Measurements from ENCODE around the gene TSPAN18. TPM values are rescaled to one million over a fixed set of nuclear protein-coding genes. Genes with fewer than 3 reads are reported as not detected.

TSPAN18 gene
- total RNA-seq, 1 experiment from 2014 or later: not detected

GRCh38 chr11:44915004-44915403 is 188.2 kb downstream of the TSPAN18 start:
- Histone ChIP-seq H2AFZ (ENCODE audit: low read length) (no peak overlapping the region), H3K9ac (ENCODE audit: low read length) (no peak overlapping the region), H3K27me3 (ENCODE audit: low read length) (0 out of 2 replicates have a peak, but pooled peaks cover 14% of the 10 kb centered on the region), H3K36me3 (ENCODE audit: low read depth, low read length) (no peaks in the 10 kb centered on the region), H3K9me2 (replicated peaks; ENCODE audit: low read length) (no peaks in the 10 kb centered on the region), H3K79me2 (ENCODE audit: low read length) (no peaks in the 10 kb centered on the region), H3K4me1 (ENCODE audit: insufficient read depth, low read length) (no peaks in the 10 kb centered on the region), H3K4me3 (ENCODE audit: low read length) (no peak overlapping the region), H3K9me3 (ENCODE audit: low read length) (no peaks in the 10 kb centered on the region), H4K20me1 (ENCODE audit: low read length) (no peaks in the 10 kb centered on the region), H3K4me2 (ENCODE audit: low read length) (no peak overlapping the region), H3F3A (ENCODE audit: low read length, unreplicated experiment) (no peaks in the 10 kb centered on the region), H3K27ac (ENCODE audit: low read length) (no peak overlapping the region)
- ATAC-seq: no peak
- CTCF ChIA-PET: no interaction called here
- intact Hi-C loops (cut with micrococcal nuclease): no loop called here
- DNase-seq: no peak
- BruUV-seq (replicated peaks): no TSS peak
- TF ChIP-seq EZH2phosphoT487 (IDR thresholded peaks at IDR 0.05; ENCODE audit: borderline replicate concordance, low read length) (no peak), EZH2 (IDR thresholded peaks at IDR 0.05; ENCODE audit: low read length, unreplicated experiment) (no peak), CTCF (conservative IDR thresholded peaks at IDR 0.05; ENCODE audit: low read depth, low read length) (no peak)
- POLR2A ChIA-PET (ENCODE audit: unreplicated experiment): no interaction called here

DNA sequence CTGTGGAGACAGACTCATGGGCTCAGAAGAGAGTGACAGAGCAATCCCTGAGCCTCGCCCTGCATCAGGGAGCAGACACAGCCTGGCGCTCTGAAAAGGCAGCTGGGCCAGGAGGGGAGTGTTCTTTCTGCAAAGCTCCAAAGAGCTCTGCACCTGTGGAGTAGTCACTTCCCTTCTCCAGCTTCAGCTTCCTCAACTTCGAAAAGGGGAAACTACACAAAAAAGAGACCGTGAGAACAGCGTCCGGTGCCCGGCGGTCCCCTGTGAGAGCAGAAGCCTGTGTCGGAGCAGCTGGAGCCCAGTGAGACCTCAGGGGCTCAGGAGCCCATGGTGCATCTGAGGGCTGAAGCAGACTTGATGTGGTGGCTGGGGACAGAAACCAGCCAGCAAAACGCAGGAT is 188.9 kb downstream of the TSPAN18 start:
- H3K9ac ChIP-seq (ENCODE audit: low read length): no peak overlapping the region
- H3K4me3 ChIP-seq (ENCODE audit: low read length): no peak overlapping the region
- no peaks in the 10 kb centered on the region for H3K9me3 ChIP-seq (ENCODE audit: low read length)
- H2AFZ ChIP-seq (ENCODE audit: low read length): no peak overlapping the region
- H4K20me1 ChIP-seq (ENCODE audit: low read length): no peaks in the 10 kb centered on the region
- CTCF ChIA-PET: no interaction called here
- POLR2A ChIA-PET (ENCODE audit: unreplicated experiment): no interaction called here
- no peaks in the 10 kb centered on the region for H3K36me3 ChIP-seq (ENCODE audit: low read depth, low read length)
- H3K4me1 ChIP-seq (ENCODE audit: insufficient read depth, low read length): no peaks in the 10 kb centered on the region
- no peak for TF ChIP-seq EZH2 (IDR thresholded peaks at IDR 0.05; ENCODE audit: low read length, unreplicated experiment)
- no peak for TF ChIP-seq CTCF (conservative IDR thresholded peaks at IDR 0.05; ENCODE audit: low read depth, low read length)
- TF ChIP-seq EZH2phosphoT487 (IDR thresholded peaks at IDR 0.05; ENCODE audit: borderline replicate concordance, low read length): no peak
- no peak overlapping the region for H3K27ac ChIP-seq (ENCODE audit: low read length)
- no peak for DNase-seq
- intact Hi-C loops (cut with micrococcal nuclease): no loop called here
- H3K79me2 ChIP-seq (ENCODE audit: low read length): no peaks in the 10 kb centered on the region
- H3F3A ChIP-seq (ENCODE audit: low read length, unreplicated experiment): no peaks in the 10 kb centered on the region
- no peak for ATAC-seq
- no TSS peak for BruUV-seq (replicated peaks)
- H3K4me2 ChIP-seq (ENCODE audit: low read length): no peak overlapping the region
- H3K27me3 ChIP-seq (ENCODE audit: low read length): 0 out of 2 replicates have a peak, but pooled peaks cover 15% of the 10 kb centered on the region
- H3K9me2 ChIP-seq (replicated peaks; ENCODE audit: low read length): no peaks in the 10 kb centered on the region

- intact Hi-C loops (cut with micrococcal nuclease): no loop called here
- CTCF ChIA-PET: no interaction called here
- Histone ChIP-seq H3K4me2 (ENCODE audit: low read length) (no peak overlapping the region), H3K36me3 (ENCODE audit: low read depth, low read length) (no peaks in the 10 kb centered on the region), H3K4me1 (ENCODE audit: insufficient read depth, low read length) (no peaks in the 10 kb centered on the region), H4K20me1 (ENCODE audit: low read length) (no peaks in the 10 kb centered on the region), H3K27me3 (ENCODE audit: low read length) (peaks cover 15% of the 10 kb centered on the region; the same call in 1 of the 2 replicates), H3K4me3 (ENCODE audit: low read length) (no peak overlapping the region), H3K9me2 (replicated peaks; ENCODE audit: low read length) (no peaks in the 10 kb centered on the region), H2AFZ (ENCODE audit: low read length) (no peak overlapping the region), H3K27ac (ENCODE audit: low read length) (no peak overlapping the region), H3K79me2 (ENCODE audit: low read length) (no peaks in the 10 kb centered on the region), H3K9ac (ENCODE audit: low read length) (no peak overlapping the region), H3F3A (ENCODE audit: low read length, unreplicated experiment) (no peaks in the 10 kb centered on the region), H3K9me3 (ENCODE audit: low read length) (no peaks in the 10 kb centered on the region)
- ATAC-seq (no peak), DNase-seq (no peak)
- TF ChIP-seq CTCF (conservative IDR thresholded peaks at IDR 0.05; ENCODE audit: low read depth, low read length) (no peak), EZH2 (IDR thresholded peaks at IDR 0.05; ENCODE audit: low read length, unreplicated experiment) (no peak)
- POLR2A ChIA-PET (ENCODE audit: unreplicated experiment): no interaction called here
- no TSS peak for BruUV-seq (replicated peaks)
Observed at GRCh38 chr11:44916331-44916730, 189.6 kb downstream of the TSPAN18 start.
